RPMI7951 (cell line): ENCODE data around the gene FMN1. TPM values are rescaled to one million over a fixed set of nuclear protein-coding genes. Genes with fewer than 3 reads are reported as not detected.

Experiments used
- DNase-seq: peaks from one replicate; pipeline ENCODE4 v3.0.0-alpha.2; 2012; ENCODE audit warnings: low read depth
- total RNA-seq: library from RNA; depleted of rRNA; stranded (reverse); fragments of >200 nt; shearing (Covaris generic); gene quantifications from 2 replicates; pipeline ENCODE4 v1.2.3, GENCODE V29; 2014

FMN1 gene
- total RNA-seq, 1 experiment from 2014 or later = 5.0 TPM

DNA sequence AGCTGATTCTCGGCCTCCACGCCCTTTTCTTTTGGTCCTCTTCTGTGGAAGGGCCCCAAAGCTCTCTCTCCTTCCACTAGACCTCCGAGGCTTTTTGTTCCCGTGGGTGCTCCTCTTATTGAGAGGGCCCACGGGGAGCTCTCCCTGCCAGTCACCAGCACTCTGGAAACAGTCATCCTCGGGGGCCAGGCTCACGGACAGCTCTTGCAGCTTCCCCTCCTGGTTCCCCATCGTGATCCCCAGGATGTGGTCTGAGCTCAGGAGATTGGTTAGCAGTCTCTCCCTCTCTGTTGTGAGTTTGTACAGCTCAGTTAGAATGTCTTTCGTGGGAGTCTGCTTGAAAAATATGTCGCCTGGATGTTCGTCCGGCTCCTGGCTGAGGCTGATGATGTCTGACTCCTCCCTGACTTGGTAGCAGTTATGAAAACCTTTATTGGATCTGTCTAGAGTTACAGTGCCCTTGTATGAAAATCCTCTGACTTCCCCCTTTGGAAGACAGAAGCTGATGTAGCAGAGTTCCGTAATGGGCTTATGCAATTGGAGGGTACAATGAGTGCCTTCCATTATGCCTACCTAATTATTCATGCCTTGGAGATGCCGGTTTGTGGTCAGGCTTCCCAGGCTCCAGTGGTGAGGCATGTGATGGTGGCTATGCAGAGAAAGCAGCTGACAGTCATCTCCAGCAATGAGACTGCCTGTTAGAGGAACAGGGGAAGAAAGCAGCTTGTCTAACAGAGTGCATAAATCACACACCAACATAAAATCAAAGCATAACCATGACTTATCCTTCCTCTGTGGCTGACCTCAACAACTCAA lies 40.0 kb downstream of the FMN1 start:
- peak; percentile 98 for DNase-seq

DNA sequence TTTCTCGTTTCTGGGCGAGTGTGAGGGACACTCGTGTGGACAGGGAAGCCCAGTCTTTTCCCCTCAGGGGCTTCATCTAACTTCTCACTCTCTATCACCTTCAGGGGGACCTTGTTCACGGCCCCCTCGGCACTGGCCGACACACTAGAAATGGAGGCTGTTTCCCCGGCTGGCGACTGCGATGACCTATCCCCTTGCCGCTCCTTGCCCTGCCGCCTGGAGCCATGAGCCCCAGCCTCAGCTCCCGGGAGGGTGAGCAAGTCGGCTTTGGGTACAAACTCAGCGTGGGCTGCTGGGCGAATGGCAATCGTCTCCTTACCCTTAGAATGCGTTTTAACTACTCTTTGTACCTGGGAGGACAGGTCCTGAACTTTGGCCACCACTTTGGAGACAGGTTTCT lies 41.0 kb downstream of the FMN1 start:
- DNase-seq = no peak

DNA sequence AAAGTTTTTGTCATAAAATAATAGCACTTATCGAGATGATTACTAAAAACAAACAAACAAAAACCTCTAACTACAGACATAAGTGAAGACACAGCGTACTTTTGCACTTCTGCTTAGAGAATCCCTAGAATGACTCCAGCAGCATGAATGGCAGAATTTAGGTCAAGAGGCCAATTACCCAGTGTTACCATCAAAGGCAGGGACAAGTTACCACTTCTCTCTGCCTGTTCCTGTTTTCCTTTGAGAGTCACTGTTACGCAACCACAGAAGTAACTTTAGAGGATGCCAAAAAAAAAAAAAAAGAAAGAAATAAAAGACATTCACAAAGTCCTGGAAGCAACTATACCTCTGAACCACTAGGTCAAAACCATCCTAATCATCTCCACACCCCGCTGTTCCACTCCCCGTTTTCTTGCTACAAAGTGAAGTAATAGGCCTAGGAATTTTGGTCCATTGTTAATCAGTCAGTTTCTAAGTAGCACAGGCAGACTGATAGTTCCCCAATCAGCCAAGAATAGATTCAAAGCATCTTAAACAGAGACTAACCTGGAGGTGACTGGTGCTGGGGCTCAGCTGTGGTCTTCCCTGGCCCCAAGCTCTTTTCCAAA lies 41.9 kb downstream of the FMN1 start:
- peak; percentile 77 for DNase-seq

DNA sequence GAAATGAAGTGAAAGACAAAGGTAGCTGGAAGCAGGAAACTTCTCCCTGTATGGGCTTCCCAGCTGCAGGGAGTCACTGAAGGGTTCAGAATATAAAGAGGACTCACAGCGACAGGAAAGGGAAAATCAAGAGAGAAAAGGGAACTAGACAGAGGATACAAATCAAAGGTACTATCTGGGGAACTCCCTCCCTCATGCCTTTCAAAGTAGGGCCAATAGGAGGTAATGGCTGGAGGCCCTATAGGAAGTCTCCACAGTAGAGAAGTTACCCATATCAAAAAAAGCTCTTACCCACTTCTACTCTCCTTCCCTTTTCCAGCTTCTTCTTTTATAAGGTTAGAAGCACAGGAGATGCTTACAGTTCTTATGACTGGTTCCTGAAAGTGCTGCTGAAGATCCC lies 43.5 kb downstream of the FMN1 start:
- no peak for DNase-seq

DNA sequence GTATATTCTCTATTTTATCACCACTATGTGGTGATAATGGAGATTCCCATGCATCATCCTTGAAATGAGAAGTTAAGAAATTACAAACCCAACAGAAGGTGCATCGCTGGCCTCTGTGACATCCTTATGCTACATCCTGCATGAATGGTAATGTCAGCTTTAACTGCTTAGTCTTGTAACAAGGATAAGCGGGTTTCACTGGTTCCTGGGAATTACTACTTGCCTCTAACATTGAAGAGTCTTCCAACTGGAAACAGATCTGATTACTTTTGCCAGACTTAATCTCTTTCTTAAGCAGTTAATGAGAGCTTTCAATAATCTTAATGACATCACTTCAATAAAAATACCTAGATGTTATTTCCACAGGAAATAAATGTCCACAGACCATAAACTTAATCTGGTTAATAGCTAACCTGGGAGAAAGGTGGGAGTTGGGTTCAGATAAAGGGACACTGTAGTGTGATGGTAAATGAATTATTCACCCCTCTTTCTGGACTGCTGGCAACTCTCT lies 44.0 kb downstream of the FMN1 start:
- no peak for DNase-seq

DNA sequence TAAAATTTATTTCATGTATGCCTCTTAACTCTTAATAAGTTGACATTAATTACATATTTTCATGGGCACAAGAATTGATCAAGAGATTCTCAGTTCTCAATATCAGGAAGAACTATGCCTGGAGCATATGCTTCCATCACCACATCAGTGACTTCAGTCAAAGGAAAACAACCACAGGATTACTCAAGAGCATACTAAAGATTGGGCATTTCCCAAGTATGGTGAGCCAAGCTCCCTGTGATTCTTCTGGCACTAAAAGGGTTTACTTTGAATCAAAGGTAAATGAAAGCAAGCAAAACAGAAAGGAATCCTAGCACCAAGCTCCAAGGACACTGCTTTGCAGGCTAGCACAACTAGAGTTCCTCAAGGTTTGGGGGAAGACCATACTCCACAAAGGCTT lies 44.6 kb downstream of the FMN1 start:
- DNase-seq = peak; percentile 77

DNA sequence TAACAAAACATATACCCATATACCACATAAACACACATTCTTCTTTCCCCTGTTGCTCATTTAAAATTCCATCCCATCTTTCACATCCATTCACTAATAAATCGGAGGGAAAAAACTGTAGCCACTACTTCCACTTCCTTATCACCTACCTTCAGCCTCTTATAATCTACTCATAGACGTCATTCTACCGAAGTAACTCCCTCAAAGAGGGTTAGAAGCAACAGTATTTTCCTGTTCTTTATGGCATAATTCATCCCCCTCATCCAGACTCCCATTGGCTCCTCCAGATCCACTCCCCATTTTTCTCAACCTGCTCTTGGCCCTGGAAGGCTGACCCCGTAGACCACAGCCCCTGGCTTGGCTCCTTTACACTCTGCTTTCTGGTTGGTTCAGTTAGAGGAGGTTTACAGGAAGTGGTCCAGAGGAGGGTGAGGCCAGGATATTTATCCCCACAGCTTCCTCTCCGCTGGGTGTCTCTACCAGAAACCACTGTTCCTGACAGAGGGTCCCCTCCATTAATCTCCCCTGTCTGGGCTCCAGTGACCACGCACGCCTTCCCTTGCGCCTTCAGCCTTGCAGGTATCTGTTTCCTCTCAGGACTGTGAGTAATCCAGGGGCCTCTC lies 46.3 kb downstream of the FMN1 start:
- DNase-seq = peak; percentile 34

DNA sequence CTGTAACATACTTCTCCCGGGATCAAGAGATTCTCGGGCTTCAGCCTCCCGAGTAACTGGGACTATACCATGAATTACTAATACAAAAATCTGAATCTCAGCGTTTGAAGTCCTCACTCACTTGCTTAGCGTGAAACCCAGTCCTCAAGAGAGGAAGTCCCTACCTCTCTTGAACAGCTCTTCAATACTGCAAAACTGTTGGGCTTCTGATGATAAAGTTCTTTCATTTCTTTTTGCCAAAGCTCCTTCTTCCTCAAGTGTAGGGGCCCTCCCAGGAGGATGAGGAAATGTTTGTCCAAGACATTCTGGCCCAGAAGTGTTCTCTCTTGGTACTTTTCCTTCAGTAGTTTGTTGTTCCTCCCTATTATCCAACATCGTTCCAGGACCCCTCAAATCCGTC lies 48.5 kb downstream of the FMN1 start:
- no peak for DNase-seq

DNA sequence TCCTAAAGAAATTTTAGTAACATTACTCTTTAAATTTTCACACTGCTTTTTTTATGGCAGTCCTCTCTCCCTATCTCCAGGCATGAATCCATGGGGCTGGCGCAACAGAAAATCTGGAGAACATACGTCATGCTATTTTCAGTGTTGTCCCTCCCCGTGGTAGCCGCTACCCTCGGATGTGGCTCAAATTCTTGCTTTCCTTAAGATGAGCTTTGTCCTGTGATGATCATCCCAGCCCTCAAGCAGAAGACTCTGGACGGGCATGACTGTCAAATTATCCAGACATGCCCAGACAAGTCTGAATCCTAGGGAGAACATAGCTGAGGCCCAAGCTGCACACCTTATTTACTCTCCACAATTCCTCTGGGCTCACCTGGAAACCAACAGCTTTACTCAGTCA lies 49.1 kb downstream of the FMN1 start:
- peak; percentile 73 for DNase-seq

DNA sequence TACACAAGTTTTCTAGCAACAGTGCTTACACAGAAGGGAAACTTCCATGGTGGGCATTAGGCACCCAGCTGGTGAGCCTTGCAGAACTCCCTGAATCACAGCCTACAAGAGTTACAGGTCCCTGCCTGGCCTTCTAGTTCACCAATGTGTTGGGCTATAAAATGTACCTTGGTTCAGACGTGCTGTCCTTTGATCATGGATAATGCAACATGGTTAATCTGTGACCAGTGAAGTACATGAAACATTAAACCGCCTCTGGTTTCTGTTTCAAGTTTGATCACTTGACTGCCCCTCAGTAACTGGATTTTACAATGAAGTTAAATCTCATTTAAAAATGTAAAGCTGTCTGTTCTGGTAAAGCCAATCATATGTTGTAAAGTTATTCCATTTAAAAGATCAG lies 51.8 kb downstream of the FMN1 start:
- DNase-seq = no peak

DNA sequence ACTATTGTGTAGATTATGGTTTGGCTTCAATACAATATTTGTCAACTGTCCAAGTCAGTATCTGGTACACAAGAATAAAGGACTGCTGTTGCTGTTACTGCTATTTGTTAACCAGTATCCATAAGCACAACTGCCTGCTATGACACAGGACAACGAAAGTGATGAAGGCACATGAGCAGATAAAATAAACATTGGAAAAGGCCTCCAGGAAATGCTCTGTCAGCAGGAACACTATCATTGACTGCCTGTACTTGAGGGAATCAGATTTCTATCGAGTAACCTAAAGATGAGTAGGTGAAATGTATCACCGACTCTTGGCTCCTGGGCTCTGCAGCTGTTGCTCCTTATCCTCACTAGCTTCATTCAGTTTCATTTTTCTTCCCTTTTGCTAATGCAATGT lies 56.5 kb downstream of the FMN1 start:
- DNase-seq = no peak

DNA sequence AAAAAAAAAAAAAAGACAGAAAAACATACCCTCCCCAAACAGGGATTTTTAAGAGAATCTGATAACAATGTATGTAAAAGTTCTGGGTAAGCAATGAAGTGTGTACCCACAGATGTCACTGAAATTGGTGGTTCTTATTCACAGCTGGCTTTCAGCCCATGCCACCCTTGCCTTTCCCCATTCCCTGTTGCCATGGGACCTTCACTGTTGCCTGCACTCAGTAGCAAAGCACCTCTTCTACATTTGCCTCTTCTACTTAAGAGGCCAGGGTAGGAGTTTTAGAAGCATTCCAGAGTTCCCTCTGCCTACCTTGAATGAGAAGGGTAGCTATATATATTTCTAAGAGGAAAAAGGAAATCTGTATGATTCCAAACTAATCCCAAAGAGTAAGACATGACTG lies 57.4 kb downstream of the FMN1 start:
- DNase-seq = no peak

DNA sequence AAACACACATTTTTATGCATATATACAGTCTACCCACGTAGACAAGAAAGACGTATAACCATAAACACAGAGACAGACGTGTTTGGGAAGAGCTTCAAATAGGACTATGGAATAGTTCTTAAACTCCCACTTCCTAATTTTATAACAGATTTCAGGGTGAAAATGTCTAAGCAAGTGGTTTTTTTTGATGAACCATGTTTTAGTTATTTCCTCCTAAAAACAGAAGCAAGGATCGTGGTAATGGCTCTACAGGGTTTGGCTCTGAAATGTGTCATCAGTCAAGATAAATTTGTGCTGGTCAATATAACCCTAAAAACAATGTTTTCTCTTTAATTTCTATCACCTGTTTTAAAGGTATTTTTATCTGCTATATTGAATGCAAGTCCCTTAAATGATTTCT lies 58.2 kb downstream of the FMN1 start:
- no peak for DNase-seq

DNA sequence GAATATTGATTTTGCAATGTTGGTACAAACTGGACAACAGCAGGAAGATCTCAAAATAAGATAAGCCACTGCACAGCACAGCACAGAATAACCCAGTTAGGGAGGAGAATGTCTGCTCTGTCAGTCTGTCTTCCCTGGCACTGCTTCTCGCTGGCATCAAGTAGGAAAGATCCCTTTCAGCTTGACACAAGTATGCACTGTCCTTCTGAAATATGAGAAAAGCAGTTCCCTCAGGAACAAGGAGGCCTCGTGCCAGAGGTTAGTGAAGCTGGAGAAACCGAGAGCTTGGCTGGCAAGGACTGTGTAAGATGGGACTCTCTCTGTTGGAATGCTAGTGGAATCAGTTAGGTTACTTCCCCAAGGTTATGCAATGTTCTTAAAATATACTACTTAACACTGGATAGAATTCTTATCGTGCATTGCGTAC lies 59.1 kb downstream of the FMN1 start:
- DNase-seq = peak; percentile 60

DNA sequence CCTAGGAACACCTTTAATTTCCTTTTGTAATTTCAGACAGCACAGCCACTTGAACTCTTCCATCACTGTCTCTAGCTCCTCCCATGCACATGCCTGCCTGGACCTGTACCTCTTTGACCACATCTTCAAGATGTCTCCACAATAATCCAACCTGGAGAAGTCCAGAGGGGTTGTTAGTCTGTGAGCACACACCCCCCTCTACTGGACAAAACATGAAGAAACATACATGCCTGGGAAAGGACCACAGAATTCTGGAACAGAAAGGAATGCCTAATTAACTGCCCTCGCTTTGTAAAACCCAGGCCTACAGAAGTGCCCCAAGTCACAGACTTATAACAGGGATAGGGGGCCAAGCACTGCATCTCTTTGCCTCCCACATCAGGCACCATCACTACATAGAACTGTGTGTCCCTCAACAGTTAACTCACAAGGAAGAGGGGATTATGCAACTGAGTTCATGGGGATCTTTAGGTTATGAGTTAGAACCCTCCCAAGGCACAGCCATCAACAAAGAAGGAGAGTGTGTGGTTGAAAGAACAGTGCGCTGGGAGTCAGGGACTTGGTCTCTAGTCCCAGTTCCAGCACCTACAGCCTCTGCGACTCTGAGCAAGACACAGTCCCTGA lies 61.7 kb downstream of the FMN1 start:
- DNase-seq = peak; percentile 74

DNA sequence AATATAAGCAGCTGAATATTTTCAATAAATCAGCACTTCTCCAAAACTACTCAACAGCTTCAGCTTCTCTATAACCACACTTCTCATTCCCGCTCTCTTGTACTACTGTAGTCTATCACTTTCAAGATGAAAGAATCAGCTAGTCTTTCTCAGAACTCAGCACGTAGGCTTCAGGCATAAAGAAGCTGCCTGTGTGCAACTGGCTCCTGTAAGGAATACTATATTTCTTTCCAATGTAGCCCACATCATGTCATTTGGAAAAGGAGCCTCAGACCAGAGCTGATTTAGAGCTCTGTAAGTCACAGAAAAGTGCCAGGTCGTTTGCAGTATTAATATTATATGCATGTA lies 62.3 kb downstream of the FMN1 start:
- no peak for DNase-seq

DNA sequence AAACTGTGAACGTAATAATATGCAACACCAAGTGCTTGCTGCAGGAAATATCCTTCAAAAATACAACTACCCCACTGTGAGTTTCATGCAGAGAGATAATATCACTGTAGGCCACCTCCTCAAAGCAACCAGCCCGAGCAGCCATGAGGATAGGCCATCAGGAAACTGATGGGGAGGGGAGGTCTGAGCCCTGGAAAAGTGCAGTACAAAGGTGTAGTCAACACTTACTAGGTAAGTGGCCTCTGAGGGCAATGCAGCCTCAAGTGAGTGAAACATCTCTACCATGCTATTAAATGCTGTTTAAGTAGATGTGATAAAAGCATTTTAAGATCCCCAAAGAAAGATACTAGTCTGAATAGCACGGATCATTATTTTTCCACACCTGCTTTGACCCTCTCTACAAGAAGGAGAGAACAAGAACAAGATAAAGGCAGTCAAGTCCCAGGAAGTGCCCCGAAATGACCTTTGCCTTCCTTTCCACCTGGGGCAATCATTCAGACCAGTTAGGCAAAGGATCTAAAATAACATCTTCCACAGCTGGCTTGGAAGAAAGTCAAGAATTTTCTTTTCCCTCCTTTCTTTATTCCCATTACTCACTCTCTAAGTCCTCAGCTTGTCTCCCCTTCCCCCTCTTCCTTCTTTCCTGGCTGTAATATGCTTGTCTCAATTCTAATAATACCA lies 62.8 kb downstream of the FMN1 start:
- peak; percentile 87 for DNase-seq

DNA sequence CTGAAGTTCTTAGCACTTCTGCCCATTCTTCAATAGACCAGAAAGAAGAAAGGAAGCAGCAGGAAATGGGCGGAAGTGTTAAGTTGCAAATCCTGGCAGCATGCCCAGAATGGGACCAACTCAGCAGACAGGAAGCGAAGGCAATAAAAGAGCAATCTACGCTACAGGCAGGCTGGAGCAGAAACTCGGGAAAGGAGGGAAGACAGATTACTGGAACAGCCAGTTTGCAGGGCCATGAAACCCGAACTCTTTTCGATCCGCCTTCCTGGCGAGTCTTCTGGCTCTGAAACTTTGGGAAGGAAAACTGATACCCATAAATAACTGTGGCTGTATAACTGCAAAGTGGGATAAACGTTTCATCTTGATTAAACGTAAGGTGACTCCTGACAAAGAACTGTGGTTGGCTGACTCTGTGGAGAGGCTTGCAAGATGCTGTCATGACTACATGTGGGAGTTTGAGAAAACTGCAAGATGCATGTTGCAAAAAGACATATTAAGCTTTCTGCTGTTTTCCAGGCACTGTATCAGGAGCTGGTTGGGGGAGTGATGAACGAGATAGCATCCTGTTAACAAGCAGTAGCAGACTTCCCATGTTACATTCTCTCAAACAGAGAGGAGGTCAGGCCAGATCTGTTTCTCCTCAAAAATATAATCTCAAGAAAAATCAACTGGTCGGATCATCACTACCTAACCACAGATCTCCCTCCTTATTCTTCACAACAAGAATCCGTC lies 67.8 kb downstream of the FMN1 start:
- DNase-seq = peak; percentile 97

DNA sequence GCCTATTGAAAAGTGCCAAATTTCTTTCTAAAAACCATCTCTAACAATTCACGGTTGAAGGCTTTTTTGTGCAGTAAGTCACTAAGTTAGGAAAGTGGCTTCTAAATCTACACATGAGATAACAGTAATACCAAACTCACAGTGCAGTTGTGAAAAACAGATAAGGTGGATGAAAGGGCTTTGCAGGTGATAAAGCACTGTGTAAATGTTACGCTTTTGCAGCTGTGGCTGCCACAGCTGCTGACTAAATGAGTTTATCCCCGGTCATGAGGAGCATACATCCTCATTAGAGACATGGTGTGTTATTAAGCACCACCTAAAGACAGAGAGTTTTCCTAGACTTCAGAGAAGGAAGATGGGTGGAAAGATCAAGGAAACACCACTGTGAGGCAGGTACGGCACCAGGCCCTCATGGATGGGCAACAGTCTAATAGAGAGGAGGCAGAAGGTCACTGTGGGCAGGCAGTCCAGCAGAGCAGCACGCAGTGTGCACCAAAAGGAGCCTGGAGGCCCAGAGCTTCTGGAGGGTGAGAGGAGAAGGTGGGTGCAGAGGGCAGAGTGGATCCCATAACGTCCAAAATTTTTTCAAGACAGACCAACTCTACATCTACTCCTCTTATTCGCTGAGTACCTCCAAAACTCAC lies 68.5 kb downstream of the FMN1 start:
- no peak for DNase-seq

DNA sequence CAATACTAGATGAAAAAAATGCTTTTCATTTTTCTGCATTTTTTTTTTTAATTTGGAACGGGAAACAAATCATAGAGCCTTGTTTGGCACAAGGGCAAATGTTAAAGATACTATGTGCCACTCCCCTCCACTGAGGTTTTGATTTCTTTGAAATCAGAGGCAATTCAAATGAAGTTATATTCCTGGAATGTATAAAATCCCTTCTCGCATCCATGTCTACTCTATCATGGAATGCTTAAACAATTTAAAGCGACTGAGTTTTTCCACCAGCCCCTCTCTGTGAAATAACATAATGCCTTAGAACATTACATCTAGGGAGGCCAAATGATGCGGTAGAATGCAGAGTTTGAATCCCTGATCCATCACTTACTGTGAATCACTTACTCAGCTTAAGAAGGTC lies 69.7 kb downstream of the FMN1 start:
- no peak for DNase-seq

DNA sequence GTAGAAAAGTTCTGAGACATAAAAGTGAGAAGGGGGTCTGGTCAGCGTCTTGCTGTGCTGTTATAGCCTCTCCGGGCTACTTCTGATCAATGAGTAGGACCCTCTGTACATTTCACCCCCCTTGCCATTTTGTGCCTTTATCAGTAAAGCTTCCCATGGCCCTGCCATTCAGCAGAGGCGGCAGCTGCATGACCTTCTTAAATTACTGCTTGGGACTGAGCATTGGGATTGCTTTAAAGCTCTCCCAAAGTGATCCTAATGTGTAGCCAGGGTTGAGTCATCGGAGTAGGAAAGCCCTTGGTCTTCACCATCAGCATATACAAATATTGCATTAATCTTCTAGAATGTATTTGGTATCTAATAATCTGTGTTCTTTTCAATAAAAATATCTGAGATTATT lies 70.2 kb downstream of the FMN1 start:
- no peak for DNase-seq
